HEK293 (cell line): ENCODE data around the gene BCL11B.

Experiments used
- TCF7L2 ChIP-seq: IDR thresholded peaks from 2 replicates; pipeline ENCODE4 v1.6.1; 2011; ENCODE audit warnings: low read depth, mild to moderate bottlenecking, inconsistent platforms, low read length, moderate library complexity, borderline replicate concordance
- ZBTB7A ChIP-seq: fragments of 450-650 bp; formaldehyde crosslinking; IDR thresholded peaks from 2 replicates; pipeline ENCODE4 v1.5.1; 2016; ENCODE audit warnings: low read depth, missing biosample characterization, missing genetic modification characterization
- ZNF16 ChIP-seq: fragments of 450-650 bp; formaldehyde crosslinking; IDR thresholded peaks from 2 replicates; pipeline ENCODE4 v1.5.1; 2016; ENCODE audit warnings: low read depth, missing biosample characterization, missing genetic modification characterization
- ZNF274 ChIP-seq, 2 experiments: fragments of 200-500 bp in 1 of 2; fragments of 450-650 bp in 1 of 2; sonication (Bioruptor generic) in 1 of 2; formaldehyde crosslinking in 1 of 2; IDR thresholded peaks; 2 replicates each; pipeline versions ENCODE4 v1.5.1 to v1.6.1; 2014 to 2016; ENCODE audit warnings: borderline replicate concordance in 1 of 2, inconsistent platforms in 1 of 2, low read length in 1 of 2, missing biosample characterization in 1 of 2, missing genetic modification characterization in 1 of 2
- ZNF324 ChIP-seq: fragments of 450-650 bp; formaldehyde crosslinking; IDR thresholded peaks from 2 replicates; pipeline ENCODE4 v1.5.1; 2016; ENCODE audit warnings: missing biosample characterization, missing genetic modification characterization
- ZNF521 ChIP-seq: fragments of 450-650 bp; formaldehyde crosslinking; IDR thresholded peaks from 2 replicates; pipeline ENCODE4 v1.5.1; 2017; ENCODE audit warnings: missing biosample characterization, mild to moderate bottlenecking, missing genetic modification characterization
- ZSCAN16 ChIP-seq: fragments of 450-650 bp; formaldehyde crosslinking; IDR thresholded peaks from 2 replicates; pipeline ENCODE4 v1.5.1; 2016; ENCODE audit warnings: missing biosample characterization, missing genetic modification characterization
- ZXDB ChIP-seq: fragments of 450-650 bp; formaldehyde crosslinking; IDR thresholded peaks from 2 replicates; pipeline ENCODE4 v1.5.1; 2016; ENCODE audit warnings: missing biosample characterization, missing genetic modification characterization
- TF ChIP-seq, protein P1 (sequence below): fragments of 450-650 bp; formaldehyde crosslinking; IDR thresholded peaks from 2 replicates; pipeline ENCODE4 v1.5.1; 2016; ENCODE audit warnings: missing biosample characterization, missing genetic modification characterization

- TF ChIP-seq, protein P1, sequence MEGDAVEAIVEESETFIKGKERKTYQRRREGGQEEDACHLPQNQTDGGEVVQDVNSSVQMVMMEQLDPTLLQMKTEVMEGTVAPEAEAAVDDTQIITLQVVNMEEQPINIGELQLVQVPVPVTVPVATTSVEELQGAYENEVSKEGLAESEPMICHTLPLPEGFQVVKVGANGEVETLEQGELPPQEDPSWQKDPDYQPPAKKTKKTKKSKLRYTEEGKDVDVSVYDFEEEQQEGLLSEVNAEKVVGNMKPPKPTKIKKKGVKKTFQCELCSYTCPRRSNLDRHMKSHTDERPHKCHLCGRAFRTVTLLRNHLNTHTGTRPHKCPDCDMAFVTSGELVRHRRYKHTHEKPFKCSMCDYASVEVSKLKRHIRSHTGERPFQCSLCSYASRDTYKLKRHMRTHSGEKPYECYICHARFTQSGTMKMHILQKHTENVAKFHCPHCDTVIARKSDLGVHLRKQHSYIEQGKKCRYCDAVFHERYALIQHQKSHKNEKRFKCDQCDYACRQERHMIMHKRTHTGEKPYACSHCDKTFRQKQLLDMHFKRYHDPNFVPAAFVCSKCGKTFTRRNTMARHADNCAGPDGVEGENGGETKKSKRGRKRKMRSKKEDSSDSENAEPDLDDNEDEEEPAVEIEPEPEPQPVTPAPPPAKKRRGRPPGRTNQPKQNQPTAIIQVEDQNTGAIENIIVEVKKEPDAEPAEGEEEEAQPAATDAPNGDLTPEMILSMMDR (tag by site-specific recombination): no peak
- TF ChIP-seq ZNF324: no peak
- TF ChIP-seq ZXDB (tag by site-specific recombination): 0 out of 2 replicates have a peak, but pooled peaks have one; percentile 40
- TF ChIP-seq TCF7L2: no peak
- TF ChIP-seq ZNF16 (tag by site-specific recombination): no peak
- TF ChIP-seq ZSCAN16 (tag by site-specific recombination): no peak
- TF ChIP-seq ZNF521 (tag by site-specific recombination): no peak
- no peak for TF ChIP-seq ZBTB7A (tag by site-specific recombination)
- TF ChIP-seq ZNF274 (IDR thresholded peaks at IDR 0.05; ENCODE audit: low read length): no peak
- TF ChIP-seq ZNF274 (tag by site-specific recombination; IDR thresholded peaks at IDR 0.05; ENCODE audit: borderline replicate concordance): no peak
Observed at GRCh38 chr14:99226687-99227086, 45.3 kb downstream of the BCL11B start.
